Measurements from ENCODE around the gene BCL11A.

The BCL11A gene

DNA sequence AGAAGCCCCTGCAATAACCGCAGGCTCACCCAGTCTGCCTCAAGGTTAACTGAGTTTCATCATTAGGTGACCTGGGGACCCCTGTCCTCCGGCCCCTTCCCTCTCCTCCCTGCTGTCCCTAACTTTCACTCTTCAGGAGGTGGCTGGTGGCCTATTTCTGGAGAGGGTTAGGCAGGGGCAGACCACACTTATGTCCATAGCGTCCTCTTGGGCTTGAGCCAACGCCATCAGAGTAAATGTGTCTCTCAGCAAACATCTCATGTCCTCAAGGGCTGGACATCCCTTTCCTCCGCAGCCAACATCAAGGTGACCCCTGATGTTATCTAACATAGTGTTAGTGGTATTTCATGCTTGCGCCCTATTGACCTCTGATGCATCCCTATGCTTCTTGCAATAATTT, 114.8 kb downstream of the BCL11A start:
- Histone ChIP-seq H3K4me2 (no peak overlapping the region), H3K9ac (no peak overlapping the region), H3K4me3 (IDR thresholded peaks at IDR 0.05; ENCODE audit: insufficient read depth, low read depth, low read length) (no peak overlapping the region), H3K27ac (no peak overlapping the region), H3K27me3 (ENCODE audit: insufficient read depth, low read depth) (no peaks in the 10 kb centered on the region), H4K20me1 (ENCODE audit: insufficient read depth) (no peaks in the 10 kb centered on the region), H2AFZ (ENCODE audit: low read depth) (no peak overlapping the region), H3K79me2 (ENCODE audit: insufficient read depth, low read depth) (no peaks in the 10 kb centered on the region), H3K4me1 (ENCODE audit: low read depth, poor library complexity, severe bottlenecking) (no peaks in the 10 kb centered on the region), H3K36me3 (ENCODE audit: insufficient read depth) (no peaks in the 10 kb centered on the region)
- TF ChIP-seq, protein P1, sequence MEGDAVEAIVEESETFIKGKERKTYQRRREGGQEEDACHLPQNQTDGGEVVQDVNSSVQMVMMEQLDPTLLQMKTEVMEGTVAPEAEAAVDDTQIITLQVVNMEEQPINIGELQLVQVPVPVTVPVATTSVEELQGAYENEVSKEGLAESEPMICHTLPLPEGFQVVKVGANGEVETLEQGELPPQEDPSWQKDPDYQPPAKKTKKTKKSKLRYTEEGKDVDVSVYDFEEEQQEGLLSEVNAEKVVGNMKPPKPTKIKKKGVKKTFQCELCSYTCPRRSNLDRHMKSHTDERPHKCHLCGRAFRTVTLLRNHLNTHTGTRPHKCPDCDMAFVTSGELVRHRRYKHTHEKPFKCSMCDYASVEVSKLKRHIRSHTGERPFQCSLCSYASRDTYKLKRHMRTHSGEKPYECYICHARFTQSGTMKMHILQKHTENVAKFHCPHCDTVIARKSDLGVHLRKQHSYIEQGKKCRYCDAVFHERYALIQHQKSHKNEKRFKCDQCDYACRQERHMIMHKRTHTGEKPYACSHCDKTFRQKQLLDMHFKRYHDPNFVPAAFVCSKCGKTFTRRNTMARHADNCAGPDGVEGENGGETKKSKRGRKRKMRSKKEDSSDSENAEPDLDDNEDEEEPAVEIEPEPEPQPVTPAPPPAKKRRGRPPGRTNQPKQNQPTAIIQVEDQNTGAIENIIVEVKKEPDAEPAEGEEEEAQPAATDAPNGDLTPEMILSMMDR (conservative IDR thresholded peaks at IDR 0.05; ENCODE audit: low read depth, low read length), result no peak

DNA sequence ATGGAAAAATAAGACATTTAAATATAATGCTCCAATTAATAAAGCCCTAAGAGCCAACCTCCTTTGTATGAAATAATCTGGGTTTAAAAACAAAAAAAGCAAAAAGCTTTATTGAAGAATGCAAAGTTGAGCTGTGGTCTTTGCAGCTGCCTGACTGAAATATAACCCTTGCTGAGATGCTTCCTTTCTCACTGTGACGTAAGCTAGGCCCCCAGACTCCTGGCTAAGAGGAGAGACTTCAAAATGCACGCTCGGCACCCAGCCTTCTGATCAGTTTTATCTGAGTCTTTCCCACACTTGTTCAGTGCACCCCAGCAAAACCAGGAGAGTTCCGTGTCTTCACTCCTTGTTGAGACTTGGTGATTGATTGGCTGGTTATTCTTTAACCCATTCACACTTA, 115.3 kb downstream of the BCL11A start:
- TF ChIP-seq, protein P1 (conservative IDR thresholded peaks at IDR 0.05; ENCODE audit: low read depth, low read length), result no peak
- Histone ChIP-seq H3K4me3 (IDR thresholded peaks at IDR 0.05; ENCODE audit: insufficient read depth, low read depth, low read length) (no peak overlapping the region), H3K9ac (no peak overlapping the region), H3K4me2 (no peak overlapping the region), H3K36me3 (ENCODE audit: insufficient read depth) (no peaks in the 10 kb centered on the region), H3K4me1 (ENCODE audit: low read depth, poor library complexity, severe bottlenecking) (no peaks in the 10 kb centered on the region), H3K27me3 (ENCODE audit: insufficient read depth, low read depth) (no peaks in the 10 kb centered on the region), H3K79me2 (ENCODE audit: insufficient read depth, low read depth) (no peaks in the 10 kb centered on the region), H4K20me1 (ENCODE audit: insufficient read depth) (no peaks in the 10 kb centered on the region), H3K27ac (no peak overlapping the region), H2AFZ (ENCODE audit: low read depth) (no peak overlapping the region)

DNA sequence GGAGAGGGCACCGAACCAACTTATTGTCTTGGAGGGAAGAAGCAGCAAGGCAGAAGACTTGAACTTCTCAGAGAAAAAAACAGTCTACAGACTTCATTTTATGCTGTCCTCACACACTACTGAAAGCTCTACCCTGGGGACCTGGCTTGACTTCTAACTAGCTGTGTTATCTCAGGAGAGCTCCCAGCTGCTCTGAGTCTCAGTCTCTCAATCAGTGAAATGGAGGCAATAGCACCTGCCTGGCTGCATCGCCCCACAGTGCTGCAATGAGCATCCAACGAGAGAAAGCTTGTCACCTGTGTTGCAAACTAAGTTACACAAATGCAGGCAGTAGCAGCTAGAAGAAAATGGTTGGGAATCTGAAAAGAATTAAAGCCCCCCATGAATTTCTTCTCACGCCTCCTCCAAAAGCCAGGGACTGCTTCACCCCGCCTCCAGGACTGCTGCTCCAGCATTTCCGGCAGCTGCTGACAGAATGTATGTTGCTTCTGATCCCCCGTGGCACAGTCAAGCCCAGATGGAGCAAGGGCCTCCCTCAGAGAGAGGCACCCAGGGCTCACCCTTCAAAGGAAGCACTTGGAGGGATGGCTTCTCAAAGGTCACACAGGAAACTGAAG, 116.3 kb downstream of the BCL11A start:
- Histone ChIP-seq H3K9ac (no peak overlapping the region), H3K27ac (no peak overlapping the region), H3K4me2 (no peak overlapping the region), H3K4me3 (IDR thresholded peaks at IDR 0.05; ENCODE audit: insufficient read depth, low read depth, low read length) (no peak overlapping the region), H4K20me1 (ENCODE audit: insufficient read depth) (no peaks in the 10 kb centered on the region), H3K36me3 (ENCODE audit: insufficient read depth) (no peaks in the 10 kb centered on the region), H3K4me1 (ENCODE audit: low read depth, poor library complexity, severe bottlenecking) (no peaks in the 10 kb centered on the region), H3K79me2 (ENCODE audit: insufficient read depth, low read depth) (no peaks in the 10 kb centered on the region), H2AFZ (ENCODE audit: low read depth) (no peak overlapping the region), H3K27me3 (ENCODE audit: insufficient read depth, low read depth) (no peaks in the 10 kb centered on the region)
- TF ChIP-seq, protein P1 (conservative IDR thresholded peaks at IDR 0.05; ENCODE audit: low read depth, low read length), result no peak

- no peaks in the 10 kb centered on the region for H3K79me2 ChIP-seq (ENCODE audit: insufficient read depth, low read depth)
- no peaks in the 10 kb centered on the region for H3K4me1 ChIP-seq (ENCODE audit: low read depth, poor library complexity, severe bottlenecking)
- no peak overlapping the region for H3K9ac ChIP-seq
- TF ChIP-seq, protein P1 (conservative IDR thresholded peaks at IDR 0.05; ENCODE audit: low read depth, low read length), result no peak
- H3K27ac ChIP-seq, result no peak overlapping the region
- H4K20me1 ChIP-seq (ENCODE audit: insufficient read depth), result no peaks in the 10 kb centered on the region
- H3K4me2 ChIP-seq, result no peak overlapping the region
- H2AFZ ChIP-seq (ENCODE audit: low read depth), result no peak overlapping the region
- H3K4me3 ChIP-seq (IDR thresholded peaks at IDR 0.05; ENCODE audit: insufficient read depth, low read depth, low read length), result no peak overlapping the region
- no peaks in the 10 kb centered on the region for H3K27me3 ChIP-seq (ENCODE audit: insufficient read depth, low read depth)
- H3K36me3 ChIP-seq (ENCODE audit: insufficient read depth), result no peaks in the 10 kb centered on the region
Observed at GRCh38 chr2:60433018-60433596, 120.3 kb downstream of the BCL11A start.

Data from KMS-11 (cell line).